OCI-LY7 (cell line): ENCODE results near the gene ROBO1. TPM values are rescaled to one million over a fixed set of nuclear protein-coding genes. Genes with fewer than 3 reads are reported as not detected.

ENCODE experiments used
- BruUV-seq: library from RNA; stranded (reverse); fragments of 400-500 nt; replicated peaks from 2 replicates; lab custom pipeline; 2021; lab: Mats Ljungman, UMichigan
- CTCF ChIA-PET: fragments of 300-600 bp; sonication (Branson Sonifier 250); formaldehyde crosslinking; loops from one replicate; lab custom pipeline; 2022; ENCODE audit warnings: antibody characterized with exemption; ENCODE audit not compliant: unreplicated experiment; lab: Charles Lee
- POLR2A ChIA-PET: fragments of 300-600 bp; sonication (Branson Sonifier 250); formaldehyde crosslinking; loops from one replicate; lab custom pipeline; 2022; ENCODE audit warnings: antibody characterized with exemption; lab: Charles Lee
- DNase-seq: peaks from one replicate; pipeline ENCODE4 v3.0.0-alpha.2; 2015; ENCODE audit warnings: low spot score
- H2AFZ ChIP-seq: fragments of 200-600 bp; sonication (generic), shearing (Covaris generic); 2 replicates; pipeline ENCODE4 v1.6.1; 2014; ENCODE audit warnings: mild to moderate bottlenecking, antibody characterized with exemption, low read length, moderate library complexity
- H3K27ac ChIP-seq: fragments of 200-600 bp; sonication (generic); 2 replicates; pipeline ENCODE4 v1.5.1; 2014; ENCODE audit warnings: mixed run types, low read depth, mild to moderate bottlenecking, moderate library complexity, low read length, inconsistent platforms; ENCODE audit not compliant: poor library complexity, severe bottlenecking
- H3K36me3 ChIP-seq: fragments of 200-600 bp; sonication (generic); 2 replicates; pipeline ENCODE4 v1.6.1; 2014; ENCODE audit warnings: mild to moderate bottlenecking, antibody characterized with exemption, low read length, moderate library complexity, mixed read lengths; ENCODE audit not compliant: insufficient read depth
- H3K4me1 ChIP-seq: fragments of 200-600 bp; sonication (generic); 2 replicates; pipeline ENCODE4 v1.5.1; 2014; ENCODE audit warnings: mild to moderate bottlenecking, low read length; ENCODE audit not compliant: insufficient read depth, poor library complexity, severe bottlenecking
- H3K4me2 ChIP-seq: fragments of 200-600 bp; sonication (generic); 2 replicates; pipeline ENCODE4 v1.6.1; 2014; ENCODE audit warnings: mild to moderate bottlenecking, low read length
- H3K4me3 ChIP-seq: fragments of 200-600 bp; sonication (generic); 2 replicates; pipeline ENCODE4 v1.5.1; 2014; ENCODE audit warnings: mild to moderate bottlenecking, low read depth, low read length; ENCODE audit not compliant: poor library complexity, severe bottlenecking
- H3K79me2 ChIP-seq: fragments of 200-600 bp; sonication (generic); 2 replicates; pipeline ENCODE4 v1.6.1; 2016; ENCODE audit warnings: low read depth, mild to moderate bottlenecking, low read length, moderate library complexity, mixed read lengths; ENCODE audit not compliant: insufficient read depth
- H3K9me2 ChIP-seq: fragments of 200-600 bp; sonication (generic); 2 replicates; pipeline ENCODE4 v1.6.1; 2016; ENCODE audit warnings: mild to moderate bottlenecking, low read length, mixed read lengths; ENCODE audit not compliant: insufficient read depth
- H3K9me3 ChIP-seq: fragments of 200-600 bp; sonication (generic); 2 replicates; pipeline ENCODE4 v1.6.1; 2014; ENCODE audit warnings: mild to moderate bottlenecking, mixed run types, low read length, mixed read lengths
- H4K20me1 ChIP-seq: fragments of 200-600 bp; sonication (generic); 2 replicates; pipeline ENCODE4 v1.6.1; 2014; ENCODE audit warnings: mild to moderate bottlenecking, antibody characterized with exemption, low read length, moderate library complexity, mixed read lengths; ENCODE audit not compliant: insufficient read depth
- EZH2phosphoT487 ChIP-seq: fragments of 200-600 bp; sonication (generic); IDR thresholded peaks from 2 replicates; pipeline ENCODE4 v1.6.1; 2018; ENCODE audit warnings: low read depth, borderline replicate concordance, mild to moderate bottlenecking, mixed run types, antibody characterized with exemption, low read length, moderate library complexity, mixed read lengths
- intact Hi-C: fragments of 100-400 bp; cut with micrococcal nuclease; formaldehyde crosslinking; loops from one replicate; pipeline ENCODE4 v1.10.0; 2022; ENCODE audit not compliant: unreplicated experiment
- total RNA-seq, 2 experiments: library from RNA; depleted of rRNA in 1 of 2; stranded (reverse); fragments of >200 nt in 1 of 2; shearing (Covaris generic) in 1 of 2; gene quantifications; 2 replicates each; pipeline ENCODE4 v1.2.3, GENCODE V29; 2014 to 2022
- TF ChIP-seq, protein P1 (sequence below): fragments of 200-600 bp; sonication (generic); conservative IDR thresholded peaks from 2 replicates; pipeline ENCODE4 v1.5.1; 2014; ENCODE audit warnings: mild to moderate bottlenecking, antibody characterized with exemption, low read length, moderate library complexity, mixed read lengths

ROBO1 gene
- total RNA-seq, 2 experiments from 2014 or later = not detected

DNA sequence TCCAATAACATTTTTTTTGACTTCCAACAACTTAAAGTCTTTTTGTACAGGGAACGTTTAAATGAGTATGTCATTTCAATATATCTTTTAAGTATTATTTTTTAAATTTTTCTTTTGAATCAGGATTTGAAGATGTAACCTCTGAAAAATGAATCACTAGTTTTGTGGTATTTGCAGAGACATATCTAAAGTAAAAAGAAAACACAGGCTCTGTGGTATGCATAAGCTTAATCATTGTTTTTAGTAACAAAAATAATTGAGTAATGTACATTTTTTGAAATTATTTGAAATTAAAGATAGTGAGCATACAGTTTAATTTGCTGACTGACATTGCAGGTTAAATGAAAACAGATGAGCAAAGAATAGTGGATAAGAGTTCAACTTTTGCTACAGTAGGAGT lies 531.3 kb downstream of the ROBO1 start:
- no peak for TF ChIP-seq EZH2phosphoT487
- intact Hi-C loops = no loop called here
- H2AFZ ChIP-seq = no peak overlapping the region
- H3K36me3 ChIP-seq = no peaks in the 10 kb centered on the region
- H3K4me1 ChIP-seq = no peaks in the 10 kb centered on the region
- DNase-seq = no peak
- ChIA-PET POLR2A (no interaction called here), CTCF (no interaction called here)
- no peaks in the 10 kb centered on the region for H3K9me2 ChIP-seq
- H3K79me2 ChIP-seq = no peaks in the 10 kb centered on the region
- H4K20me1 ChIP-seq = no peaks in the 10 kb centered on the region
- no TSS peak for BruUV-seq
- no peaks in the 10 kb centered on the region for H3K9me3 ChIP-seq
- no peak overlapping the region for H3K4me3 ChIP-seq
- no peak overlapping the region for H3K4me2 ChIP-seq
- H3K27ac ChIP-seq = no peak overlapping the region

DNA sequence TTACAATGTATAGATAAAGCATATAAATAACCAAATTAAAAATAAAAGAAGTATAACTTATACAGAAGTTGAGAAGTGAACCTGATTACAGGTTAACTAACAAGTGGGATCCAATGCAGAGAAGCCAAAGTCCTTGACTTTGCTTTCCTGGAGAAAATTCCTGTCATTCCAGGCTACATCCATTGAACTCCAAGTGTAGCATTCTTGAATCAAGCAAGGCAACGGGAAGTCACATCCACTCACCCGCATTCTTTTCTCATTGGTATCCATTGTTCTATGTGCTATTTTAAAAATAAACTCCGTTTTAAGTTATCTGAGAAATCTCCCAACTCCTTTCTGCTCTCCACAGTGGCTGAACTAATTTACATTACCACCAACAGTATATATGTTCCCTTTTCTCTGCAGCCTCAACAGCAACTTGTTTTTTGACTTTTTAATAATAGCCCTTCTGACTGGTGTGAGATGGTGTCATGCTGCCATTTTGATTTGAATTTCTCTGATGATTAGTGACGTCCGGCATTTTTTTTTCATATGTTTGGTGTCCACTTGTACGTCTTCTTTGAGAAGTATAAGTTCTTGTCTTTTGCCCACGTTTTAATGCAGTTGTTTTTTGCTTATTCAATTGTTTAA lies 534.3 kb downstream of the ROBO1 start:
- ChIA-PET POLR2A (no interaction called here), CTCF (no interaction called here)
- H3K27ac ChIP-seq = no peak overlapping the region
- no peak overlapping the region for H2AFZ ChIP-seq
- no peaks in the 10 kb centered on the region for H3K9me3 ChIP-seq
- H3K4me3 ChIP-seq = no peak overlapping the region
- no TSS peak for BruUV-seq
- no peak overlapping the region for H3K4me2 ChIP-seq
- no peaks in the 10 kb centered on the region for H3K4me1 ChIP-seq
- no peak for DNase-seq
- intact Hi-C loops = no loop called here
- H3K79me2 ChIP-seq = no peaks in the 10 kb centered on the region
- H3K36me3 ChIP-seq = no peaks in the 10 kb centered on the region
- H3K9me2 ChIP-seq = no peaks in the 10 kb centered on the region
- no peaks in the 10 kb centered on the region for H4K20me1 ChIP-seq
- TF ChIP-seq EZH2phosphoT487 = no peak
- TF ChIP-seq, protein P1, sequence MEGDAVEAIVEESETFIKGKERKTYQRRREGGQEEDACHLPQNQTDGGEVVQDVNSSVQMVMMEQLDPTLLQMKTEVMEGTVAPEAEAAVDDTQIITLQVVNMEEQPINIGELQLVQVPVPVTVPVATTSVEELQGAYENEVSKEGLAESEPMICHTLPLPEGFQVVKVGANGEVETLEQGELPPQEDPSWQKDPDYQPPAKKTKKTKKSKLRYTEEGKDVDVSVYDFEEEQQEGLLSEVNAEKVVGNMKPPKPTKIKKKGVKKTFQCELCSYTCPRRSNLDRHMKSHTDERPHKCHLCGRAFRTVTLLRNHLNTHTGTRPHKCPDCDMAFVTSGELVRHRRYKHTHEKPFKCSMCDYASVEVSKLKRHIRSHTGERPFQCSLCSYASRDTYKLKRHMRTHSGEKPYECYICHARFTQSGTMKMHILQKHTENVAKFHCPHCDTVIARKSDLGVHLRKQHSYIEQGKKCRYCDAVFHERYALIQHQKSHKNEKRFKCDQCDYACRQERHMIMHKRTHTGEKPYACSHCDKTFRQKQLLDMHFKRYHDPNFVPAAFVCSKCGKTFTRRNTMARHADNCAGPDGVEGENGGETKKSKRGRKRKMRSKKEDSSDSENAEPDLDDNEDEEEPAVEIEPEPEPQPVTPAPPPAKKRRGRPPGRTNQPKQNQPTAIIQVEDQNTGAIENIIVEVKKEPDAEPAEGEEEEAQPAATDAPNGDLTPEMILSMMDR = no peak

DNA sequence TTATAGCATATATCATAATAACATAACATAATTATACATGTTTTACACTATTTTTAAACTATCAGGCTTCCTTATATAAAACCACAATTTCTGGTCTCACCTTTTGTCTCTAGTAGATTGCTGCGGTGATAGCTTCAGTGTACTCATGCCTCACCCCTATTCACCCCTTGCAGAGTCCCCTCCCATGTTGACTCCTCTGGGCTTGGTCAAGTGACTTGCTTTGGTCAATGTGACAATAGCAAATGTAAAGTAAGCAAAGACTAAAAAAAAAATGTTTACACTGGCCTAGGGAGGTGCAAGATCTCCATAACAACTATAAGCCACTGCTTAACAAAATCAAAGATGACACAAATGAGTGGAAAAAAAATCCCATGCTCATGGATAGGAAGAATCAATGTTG lies 537.5 kb downstream of the ROBO1 start:
- ChIA-PET POLR2A (no interaction called here), CTCF (no interaction called here)

More for the DNA sequence above, 537.5 kb downstream of the ROBO1 start:
- TF ChIP-seq EZH2phosphoT487 = no peak
- TF ChIP-seq, protein P1 = no peak
- Histone ChIP-seq H3K9me3 (no peaks in the 10 kb centered on the region), H3K9me2 (no peaks in the 10 kb centered on the region), H3K27ac (no peak overlapping the region), H3K4me2 (no peak overlapping the region), H3K79me2 (no peaks in the 10 kb centered on the region), H3K4me1 (no peaks in the 10 kb centered on the region), H2AFZ (no peak overlapping the region), H4K20me1 (no peaks in the 10 kb centered on the region), H3K4me3 (no peak overlapping the region), H3K36me3 (no peaks in the 10 kb centered on the region)
- intact Hi-C loops = no loop called here
- BruUV-seq = no TSS peak
- DNase-seq = no peak
